GM21528 (cell line): Measurements from ENCODE around the gene CSDE1.
A peak's percentile ranks its signal among the peaks of the same experiment; 100 is the strongest.

Source experiments
- ATAC-seq: cut with Tn5 transposase; IDR thresholded peaks from one replicate; pipeline ENCODE4 v1.9.1; 2021; ENCODE audit warnings: mild to moderate bottlenecking, moderate library complexity; ENCODE audit not compliant: unreplicated experiment, low FRiP score

Gene CSDE1

GRCh38 chr1:114750780-114751179, 7.0 kb downstream of the CSDE1 start:
- no peak for ATAC-seq

- no peak for ATAC-seq
Measured at GRCh38 chr1:114749835-114750234, 7.9 kb downstream of the CSDE1 start.

- ATAC-seq, result no peak
Measured at GRCh38 chr1:114746450-114747121, 11.2 kb downstream of the CSDE1 start.

GRCh38 chr1:114745291-114745690, 12.5 kb downstream of the CSDE1 start:
- ATAC-seq, result no peak

- ATAC-seq, result no peak
Measured at GRCh38 chr1:114741963-114742746, 15.6 kb downstream of the CSDE1 start.

GRCh38 chr1:114740331-114740730, 17.5 kb downstream of the CSDE1 start:
- no peak for ATAC-seq

- ATAC-seq, result no peak
Measured at GRCh38 chr1:114737314-114737849, 20.4 kb downstream of the CSDE1 start.

GRCh38 chr1:114735479-114735878, 22.3 kb downstream of the CSDE1 start:
- ATAC-seq, result no peak

GRCh38 chr1:114729782-114730181, 28.0 kb downstream of the CSDE1 start:
- ATAC-seq, result no peak

GRCh38 chr1:114728553-114728952, 29.2 kb downstream of the CSDE1 start:
- ATAC-seq, result no peak

- ATAC-seq, result no peak
Measured at GRCh38 chr1:114725230-114725629, 32.6 kb downstream of the CSDE1 start.

GRCh38 chr1:114723915-114724314, 33.9 kb downstream of the CSDE1 start:
- ATAC-seq, result no peak

- ATAC-seq, result no peak
Measured at GRCh38 chr1:114723457-114723856, 34.3 kb downstream of the CSDE1 start.

- ATAC-seq, result no peak
Measured at GRCh38 chr1:114720492-114720891, 37.3 kb downstream of the CSDE1 start.

- no peak for ATAC-seq
Measured at GRCh38 chr1:114719424-114719787, 38.4 kb downstream of the CSDE1 start.

- no peak for ATAC-seq
Measured at GRCh38 chr1:114718661-114719423, 38.9 kb downstream of the CSDE1 start.

- ATAC-seq, result peak; percentile 91
Measured at GRCh38 chr1:114716304-114717170, 41.2 kb downstream of the CSDE1 start, which contains the start of gene NRAS. Gene NRAS (minus strand): TSS chr1:114716771. CDS start chr1:114716160, 611 bp downstream.

GRCh38 chr1:114715952-114716303, 41.9 kb downstream of the CSDE1 start:
- peak; percentile 10 for ATAC-seq

- ATAC-seq, result no peak
Measured at GRCh38 chr1:114712977-114713376, 44.8 kb downstream of the CSDE1 start.

GRCh38 chr1:114710360-114710759, 47.4 kb downstream of the CSDE1 start:
- ATAC-seq, result no peak
